Kidney capillary endothelial cell (primary cell): Measurements from ENCODE around the gene LRRC32.

Source experiments
- DNase-seq: peaks from one replicate; pipeline ENCODE4 v3.0.0-alpha.2; 2018; ENCODE audit warnings: low spot score

Gene LRRC32

GRCh38 chr11:76680518-76681425 lies 10.2 kb upstream of the LRRC32 start:
- no peak for DNase-seq

DNA sequence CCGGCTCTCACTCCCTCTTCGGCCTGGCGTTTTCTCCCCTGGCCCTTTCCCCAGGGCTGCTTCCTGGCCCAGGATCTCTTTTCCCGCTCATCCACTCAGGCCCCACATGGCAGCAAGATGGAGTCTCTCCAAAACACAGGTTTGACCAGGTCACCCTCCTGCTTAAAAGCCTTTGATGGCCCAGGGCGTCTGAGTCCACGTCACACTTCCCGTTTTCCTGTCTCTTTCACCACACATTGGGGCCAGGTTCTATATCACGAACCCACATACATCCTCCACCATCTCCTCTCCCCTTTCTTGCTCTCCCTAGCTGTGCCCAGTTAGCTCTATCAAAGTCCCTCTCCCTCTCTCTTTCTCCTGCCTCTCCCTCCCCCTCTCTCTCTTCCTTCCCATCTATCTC lies 7.8 kb upstream of the LRRC32 start:
- DNase-seq, result no peak

DNA sequence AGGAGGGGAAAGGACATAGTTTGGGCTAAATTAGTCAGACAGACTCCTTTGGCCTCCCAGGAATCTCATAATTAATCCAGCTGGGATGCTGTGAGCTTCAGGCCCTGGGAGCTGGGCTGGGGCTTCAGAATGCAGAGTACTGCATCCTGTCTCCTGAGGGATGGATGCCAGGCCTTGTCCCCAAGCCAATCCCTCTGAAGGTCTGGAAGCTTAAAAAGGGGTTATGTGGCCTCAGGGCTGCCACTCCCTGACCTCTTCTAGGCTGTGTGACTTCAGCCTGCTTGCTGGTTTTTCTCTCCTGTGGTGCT lies 6.9 kb upstream of the LRRC32 start:
- no peak for DNase-seq

DNA sequence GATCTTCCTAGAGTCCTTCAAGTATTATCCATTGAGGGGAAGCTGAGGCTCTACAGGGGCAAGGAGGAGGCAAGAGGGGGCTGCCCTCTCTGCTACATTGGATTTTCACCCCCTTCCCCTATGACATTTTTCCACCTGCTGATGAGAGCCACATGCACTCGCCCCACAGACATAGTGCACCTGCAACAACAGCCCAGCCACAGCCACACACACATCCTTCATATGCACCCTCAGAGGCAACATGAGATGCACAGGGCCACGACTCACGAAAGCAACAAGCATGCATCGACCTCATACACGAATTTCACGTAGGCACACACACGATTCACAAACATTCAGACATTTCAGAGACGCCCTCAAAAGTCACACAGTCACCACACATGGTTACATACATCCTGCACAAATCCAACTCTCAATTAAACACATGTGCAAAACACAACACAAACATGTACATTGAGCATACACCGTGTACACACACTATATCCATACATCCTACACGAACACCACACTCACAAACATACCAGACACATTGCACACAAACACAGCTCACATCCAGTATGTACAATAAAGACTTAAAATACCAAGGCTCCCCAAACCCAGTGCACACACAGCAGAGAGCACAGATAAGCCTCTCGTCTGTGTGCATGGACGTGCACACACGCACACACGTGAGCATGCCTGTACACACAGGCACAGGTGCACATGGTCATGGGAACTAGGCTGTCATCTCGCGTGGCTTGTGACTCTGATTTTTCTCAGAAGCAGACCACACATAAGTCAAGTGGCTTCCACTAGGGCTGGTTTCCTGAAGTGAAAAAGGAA lies 6.3 kb upstream of the LRRC32 start:
- no peak for DNase-seq

DNA sequence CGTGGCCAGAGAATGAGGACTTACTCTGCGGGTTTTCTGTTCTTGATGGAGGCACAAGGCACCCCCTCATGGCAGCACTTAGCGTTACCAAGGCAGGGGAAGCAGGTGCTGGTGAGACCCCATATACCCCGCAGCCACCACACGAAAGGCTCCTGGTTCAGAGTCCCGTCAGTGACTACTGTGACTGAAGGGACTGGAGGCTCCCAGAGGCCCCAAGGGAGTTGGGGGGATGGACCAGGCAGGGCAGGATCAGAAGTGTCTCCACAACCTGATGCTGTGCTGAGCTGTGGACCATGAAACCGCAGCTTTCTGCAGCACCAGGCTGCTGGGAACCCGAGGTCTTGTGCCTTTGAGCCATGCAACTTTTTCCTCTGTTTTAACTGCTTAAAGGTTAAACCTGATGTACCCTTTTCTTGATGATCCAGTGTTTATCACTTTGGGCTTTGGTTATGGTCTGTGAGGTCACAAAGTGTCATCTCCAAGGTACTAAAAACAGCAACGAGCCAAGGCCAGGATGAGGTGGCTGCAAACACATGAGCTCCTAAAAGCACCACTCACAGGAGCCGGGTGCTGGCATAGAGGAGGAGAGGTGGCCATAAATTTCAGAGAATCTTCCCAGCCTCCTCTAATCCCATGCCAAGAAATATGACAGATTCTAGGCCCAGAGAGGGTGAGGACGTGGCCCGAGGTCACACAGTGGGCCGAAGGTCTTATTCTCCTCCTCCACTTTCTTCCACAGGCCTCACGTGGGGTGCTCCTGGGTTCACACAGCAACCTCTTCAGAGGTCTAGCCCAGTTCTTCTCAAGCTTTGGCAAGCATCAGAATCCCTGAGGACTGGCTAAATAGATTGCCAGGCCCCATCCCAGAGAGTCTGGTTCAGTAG lies 4.2 kb upstream of the LRRC32 start:
- no peak for DNase-seq

DNA sequence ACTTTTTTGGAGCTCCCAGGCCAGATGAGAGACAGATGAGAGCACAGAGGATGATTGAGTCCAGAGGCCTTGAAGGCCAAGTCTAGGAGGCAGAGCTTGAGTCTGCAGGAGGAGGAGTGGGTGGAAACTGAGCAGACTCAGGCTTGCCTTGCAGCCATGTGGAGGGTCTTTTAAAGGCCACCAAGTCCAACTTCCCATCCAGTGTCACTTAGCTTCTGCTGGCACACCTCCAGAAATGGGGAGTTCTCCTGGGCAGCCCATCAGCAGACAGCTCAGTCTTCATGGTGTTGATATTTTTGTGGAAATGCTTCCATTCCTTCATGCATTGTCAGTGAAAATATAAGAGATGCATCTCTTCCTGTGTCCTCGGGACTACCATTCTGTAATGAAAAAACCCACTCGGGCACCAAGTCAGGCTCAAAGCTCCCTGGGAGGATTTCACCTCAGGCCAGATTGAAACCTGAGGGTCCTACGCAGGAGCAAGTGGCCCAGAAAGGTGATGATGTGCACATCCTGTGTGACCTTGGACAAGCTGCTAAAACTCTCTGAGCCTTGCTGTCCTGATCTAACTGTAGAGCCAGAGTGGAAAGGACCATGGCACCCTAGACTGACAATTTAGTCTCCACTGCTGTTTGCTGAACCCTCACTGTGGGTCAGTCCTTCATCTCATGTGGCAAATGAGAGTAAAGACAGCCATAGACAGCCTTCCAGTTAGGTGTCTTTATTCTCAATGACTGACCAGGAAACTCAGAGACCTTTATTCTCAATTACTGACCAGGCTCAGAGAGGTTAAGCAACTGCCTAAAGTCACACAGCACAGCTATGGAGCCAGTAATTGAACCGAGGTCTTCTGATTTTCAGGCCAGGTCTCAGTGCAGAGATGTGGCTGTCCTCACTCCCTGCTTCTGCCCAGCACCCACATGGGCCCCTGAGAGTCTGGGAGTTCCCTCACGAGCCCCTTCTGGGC lies 2.9 kb upstream of the LRRC32 start:
- no peak for DNase-seq

DNA sequence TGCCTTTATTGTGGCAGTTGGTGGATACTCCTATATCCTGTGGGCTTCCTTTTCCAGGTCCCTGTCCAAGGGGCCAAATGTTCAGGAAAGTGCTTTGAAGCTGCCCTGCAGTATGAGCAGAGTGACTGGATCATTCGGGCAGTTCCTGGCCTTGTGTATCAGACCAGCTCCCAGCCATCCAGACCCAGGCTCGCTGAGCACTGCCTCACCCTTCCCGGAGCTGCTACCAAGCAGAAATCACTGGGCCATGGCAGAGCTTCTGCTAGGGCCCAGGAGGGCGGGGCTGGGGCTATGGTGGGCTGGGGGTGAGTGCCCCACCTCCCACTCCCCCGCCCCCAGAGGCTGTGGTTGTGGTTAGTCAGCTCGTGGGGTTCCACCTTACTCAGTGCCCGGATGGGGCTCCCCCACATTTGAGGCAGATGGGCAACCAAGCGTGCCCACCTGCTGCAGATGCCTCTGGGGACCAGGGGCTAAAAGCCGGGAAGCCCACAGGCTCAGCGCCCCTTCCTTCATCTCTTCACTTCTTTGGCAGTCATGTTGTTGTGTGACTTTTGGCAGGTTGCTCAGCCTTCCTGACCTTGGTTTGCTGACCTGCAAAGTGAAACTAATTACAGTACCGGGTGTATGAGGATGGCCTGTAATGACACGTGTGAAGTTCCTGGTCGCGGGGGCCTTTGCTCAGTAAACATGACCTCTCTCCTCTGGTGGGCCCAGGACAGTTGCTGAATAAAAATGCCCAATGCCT lies 2.1 kb upstream of the LRRC32 start:
- DNase-seq, result no peak

DNA sequence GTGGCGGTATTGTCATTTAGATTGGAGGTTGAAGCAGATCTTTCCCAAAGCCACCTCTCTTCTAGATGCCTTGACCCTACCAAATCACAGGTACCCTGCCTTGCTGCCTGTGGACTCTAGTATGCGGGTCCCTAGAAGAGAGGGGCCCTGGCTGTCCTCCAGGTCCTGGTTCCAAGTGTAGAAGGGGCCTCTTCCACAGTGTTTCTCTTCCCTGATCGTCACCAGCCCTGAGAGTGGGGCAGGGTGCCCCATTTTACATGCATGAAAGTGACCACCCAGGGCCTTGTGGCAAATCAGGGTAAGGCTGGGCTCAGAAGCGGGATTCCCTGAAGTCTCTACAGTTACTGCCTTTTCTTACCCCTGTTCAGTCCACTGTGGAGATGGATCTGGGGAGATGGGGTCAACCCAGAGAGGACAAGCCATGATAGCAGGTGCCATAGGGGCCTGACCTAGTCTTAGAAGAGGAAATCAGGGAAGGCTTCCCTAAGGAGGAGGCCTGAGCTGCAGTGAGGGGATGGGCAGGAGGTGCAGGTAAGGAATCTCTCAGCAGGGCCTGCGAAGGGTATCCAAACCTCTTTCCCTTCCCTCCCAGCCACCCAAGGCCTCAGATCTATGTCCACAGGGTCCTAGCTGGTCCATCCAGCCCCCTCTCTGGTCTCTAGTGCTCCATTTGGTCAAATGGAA lies 1.2 kb upstream of the LRRC32 start:
- DNase-seq, result no peak

GRCh38 chr11:76671237-76671592 lies 668 bp upstream of the LRRC32 start:
- DNase-seq, result no peak

DNA sequence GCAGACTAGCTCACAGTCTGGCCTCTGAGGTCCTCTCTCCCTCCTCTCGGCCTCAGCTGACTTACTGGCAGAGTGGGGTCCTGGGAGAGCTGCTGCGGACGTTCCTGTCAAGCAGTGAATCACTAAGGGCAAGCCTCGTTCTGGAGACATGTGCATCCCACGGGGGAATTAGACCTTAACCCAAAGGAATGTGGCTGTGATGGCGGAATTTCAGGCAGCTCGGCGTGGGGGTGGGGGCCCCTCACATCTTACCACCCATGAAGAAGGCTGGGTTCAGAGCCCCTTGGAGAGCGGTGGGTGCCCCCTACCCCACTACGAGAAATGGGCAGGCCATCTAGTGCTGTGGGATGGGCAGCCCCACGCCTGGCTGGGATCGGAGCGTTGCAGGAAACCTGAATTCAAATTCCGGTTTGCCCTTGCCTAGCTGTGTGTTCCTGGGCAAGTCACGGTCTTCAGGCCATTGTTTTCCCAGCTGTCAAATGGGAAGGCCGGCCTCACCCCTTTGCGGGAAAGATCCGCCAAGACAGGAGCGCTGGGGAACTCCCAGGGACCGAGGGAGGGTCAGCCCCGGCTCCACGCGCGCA lies 554 bp downstream of the LRRC32 start:
- peak; percentile 45 for DNase-seq

DNA sequence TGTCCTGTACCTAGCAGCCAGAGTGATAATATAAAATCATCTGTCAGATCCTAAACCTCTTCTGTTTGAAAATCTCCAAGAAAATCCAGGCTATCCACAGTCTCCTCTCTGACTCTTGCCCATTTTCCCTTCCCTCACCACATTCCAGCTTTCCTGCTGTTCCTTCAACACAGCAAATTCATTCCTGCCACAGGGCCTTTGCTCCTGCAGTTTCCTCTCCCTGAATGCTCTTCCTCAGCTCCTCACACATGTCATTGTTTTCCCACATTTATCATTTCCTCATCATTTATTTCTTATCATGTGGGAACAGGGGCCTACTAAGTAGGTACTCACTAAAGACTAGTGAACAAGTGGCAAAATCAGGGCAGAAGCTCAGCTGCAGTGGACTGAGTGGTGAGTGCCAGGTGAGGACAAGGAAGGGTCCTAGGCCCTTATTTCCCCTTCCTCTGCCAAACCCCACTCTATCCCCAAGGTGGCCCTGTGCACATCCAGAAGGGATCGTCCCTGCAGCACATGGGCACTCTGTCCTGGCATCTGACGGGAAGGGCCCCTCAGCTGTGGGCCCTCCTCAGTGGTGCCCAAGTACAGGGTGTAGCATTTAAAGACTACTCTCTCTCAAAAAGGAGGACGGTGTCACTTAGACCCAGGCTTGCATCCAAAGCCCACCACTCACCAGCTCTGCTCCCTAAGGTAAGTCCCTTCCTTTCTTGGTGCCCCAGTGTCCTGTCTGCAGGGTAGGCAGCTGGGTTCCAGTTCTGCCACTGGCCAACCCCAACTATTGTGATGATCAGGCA lies 2.0 kb downstream of the LRRC32 start:
- DNase-seq, result no peak

DNA sequence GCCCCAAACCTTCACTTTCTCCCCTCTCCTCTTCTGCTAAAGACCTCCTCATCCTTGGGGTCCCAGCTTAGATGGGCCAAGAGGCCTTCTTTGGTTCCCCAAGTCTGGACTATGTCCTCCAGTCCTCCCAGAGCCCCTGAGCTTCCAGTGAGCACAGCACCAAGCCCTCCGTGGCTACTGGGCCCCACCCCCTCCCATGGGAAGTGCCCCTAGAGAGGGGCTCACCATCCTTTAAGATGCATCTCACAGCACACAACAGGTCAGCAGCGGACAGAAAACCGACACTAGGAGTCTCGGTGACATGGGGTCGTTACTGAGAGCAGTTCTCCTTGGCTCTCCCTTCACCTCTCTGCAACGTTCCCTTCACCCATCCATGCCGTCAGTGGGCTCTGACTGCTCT lies 2.7 kb downstream of the LRRC32 start:
- no peak for DNase-seq

DNA sequence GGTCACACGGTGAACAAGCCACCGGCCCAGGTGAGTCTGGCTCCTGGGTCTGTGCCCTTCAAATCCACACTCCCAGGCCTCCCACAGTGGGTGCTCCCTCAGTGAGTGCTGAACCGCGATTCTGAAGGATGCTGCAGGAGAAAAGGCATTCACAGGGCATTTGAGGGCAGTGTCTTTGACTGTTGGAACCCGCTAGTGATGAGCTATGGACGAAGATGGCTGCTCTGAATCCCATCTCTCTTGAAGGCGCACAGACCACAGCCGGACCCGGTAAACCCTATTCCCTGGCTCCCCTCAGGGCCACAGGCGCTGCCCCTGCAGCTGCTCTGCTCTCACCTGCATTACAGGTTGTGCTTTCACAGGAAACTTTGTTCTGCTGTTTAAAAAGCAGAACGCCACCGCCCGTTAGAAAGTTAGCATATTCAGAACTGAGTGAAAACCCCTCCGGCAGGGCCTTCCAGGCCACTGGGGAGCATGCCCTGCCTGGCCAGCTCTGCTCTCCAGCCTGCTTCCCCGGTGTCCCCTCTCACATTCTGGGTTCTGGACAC lies 3.2 kb downstream of the LRRC32 start:
- DNase-seq, result no peak

DNA sequence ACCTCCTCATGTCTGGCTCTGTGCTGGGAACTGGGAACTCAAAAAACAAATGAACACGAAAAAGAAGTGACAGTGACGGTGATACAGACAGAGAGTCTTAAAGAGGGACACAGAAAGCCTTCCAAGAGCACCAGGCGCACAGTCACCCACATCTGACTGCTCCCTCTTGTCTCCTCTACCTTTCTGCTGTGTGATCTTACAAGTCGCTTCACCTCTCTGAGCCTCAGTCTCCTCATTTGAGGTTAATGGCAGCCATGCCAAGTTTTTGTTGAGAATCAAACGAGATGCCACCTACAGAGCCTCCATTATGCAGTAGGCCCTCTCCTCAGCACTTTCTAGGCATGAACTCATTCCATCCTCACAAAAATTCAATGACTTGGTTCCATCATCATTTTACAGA lies 3.7 kb downstream of the LRRC32 start:
- no peak for DNase-seq

- DNase-seq, result peak; percentile 79
Observed at GRCh38 chr11:76666408-76666807, 4.1 kb downstream of the LRRC32 start.

DNA sequence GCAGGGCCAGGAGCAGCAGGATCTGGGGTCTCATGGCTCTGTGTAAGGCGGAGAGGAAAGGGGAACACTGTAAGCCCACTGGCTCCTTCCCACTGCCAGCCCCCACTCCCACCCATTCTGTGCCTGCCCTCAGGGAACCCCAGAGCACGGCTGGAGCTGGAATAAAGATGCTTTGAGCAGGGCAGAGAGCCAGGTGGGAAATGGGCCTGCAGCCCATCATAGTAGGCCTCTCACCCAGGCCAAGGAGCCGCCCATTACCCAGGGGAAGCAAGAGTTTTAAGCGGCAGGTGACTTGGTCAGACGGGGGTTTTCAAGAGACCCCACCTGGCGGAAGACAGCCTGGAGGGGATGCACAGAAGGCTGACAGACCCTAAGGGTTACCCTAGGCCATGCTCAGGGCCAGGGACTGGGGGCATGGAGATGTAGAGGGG lies 4.6 kb downstream of the LRRC32 start:
- no peak for DNase-seq

GRCh38 chr11:76665172-76665571 lies 5.4 kb downstream of the LRRC32 start:
- DNase-seq, result no peak

GRCh38 chr11:76664578-76665061 lies 5.9 kb downstream of the LRRC32 start:
- peak; percentile 61 for DNase-seq
